Bronchial epithelial cell (primary cell): ENCODE data around the gene GRIP1. TPM values are rescaled to one million over a fixed set of nuclear protein-coding genes. Genes with fewer than 3 reads are reported as not detected.
A peak's percentile ranks its signal among the peaks of the same experiment; 100 is the strongest.

Experiments used
- DNase-seq: peaks from one replicate; pipeline ENCODE4 v3.0.0-alpha.2; 2010; ENCODE audit warnings: low read depth
- FAIRE-seq: peaks from 2 replicates; lab custom pipeline; 2011; peaks lifted over from hg19 to GRCh38; lab: Jason Lieb, UNC
- H3K27me3 ChIP-seq: 2 replicates; pipeline ENCODE4 v1.5.1; 2011; ENCODE audit warnings: low read length; ENCODE audit not compliant: control insufficient read depth, insufficient read depth
- H3K36me3 ChIP-seq: 2 replicates; pipeline ENCODE4 v1.5.1; 2011; ENCODE audit warnings: low read length; ENCODE audit not compliant: control insufficient read depth, insufficient read depth
- H3K4me3 ChIP-seq: 2 replicates; pipeline ENCODE4 v1.5.1; 2011; ENCODE audit warnings: mild to moderate bottlenecking, low read depth, low read length, control low read depth
- CTCF ChIP-seq: IDR thresholded peaks from 2 replicates; pipeline ENCODE4 v1.5.1; 2011; ENCODE audit warnings: mild to moderate bottlenecking, moderate library complexity, low read length, control low read depth, inconsistent platforms; ENCODE audit not compliant: insufficient read depth, severe bottlenecking
- total RNA-seq: library from RNA; depleted of rRNA; stranded (reverse); fragments of >200 nt; gene quantifications from 2 replicates; pipeline ENCODE4 v1.2.1, GENCODE V29; 2014

The GRIP1 gene
- total RNA-seq, 1 donor from 2014 or later, result 3.9 TPM

GRCh38 chr12:66719862-66720261 lies 41.0 kb upstream of the GRIP1 start:
- no peak for FAIRE-seq
- Histone ChIP-seq H3K36me3 (no peaks in the 10 kb centered on the region), H3K27me3 (peaks cover 1% of the 10 kb centered on the region), H3K4me3 (no peak overlapping the region)
- no peak for TF ChIP-seq CTCF
- no peak for DNase-seq

- Histone ChIP-seq H3K4me3 (no peak overlapping the region), H3K36me3 (no peaks in the 10 kb centered on the region), H3K27me3 (peaks cover 1% of the 10 kb centered on the region)
- DNase-seq, result peak; percentile 11
- FAIRE-seq, result no peak
- no peak for TF ChIP-seq CTCF
These were observed 38.3 kb upstream of the GRIP1 start for GRCh38 chr12:66717036-66717673.

GRCh38 chr12:66716522-66716921 lies 37.6 kb upstream of the GRIP1 start:
- H3K36me3 ChIP-seq, result no peaks in the 10 kb centered on the region
- TF ChIP-seq CTCF, result no peak
- H3K27me3 ChIP-seq, result no peaks in the 10 kb centered on the region
- no peak overlapping the region for H3K4me3 ChIP-seq
- no peak for DNase-seq
- no peak for FAIRE-seq

GRCh38 chr12:66714709-66715108 lies 35.8 kb upstream of the GRIP1 start:
- Histone ChIP-seq H3K27me3 (no peaks in the 10 kb centered on the region), H3K36me3 (no peaks in the 10 kb centered on the region), H3K4me3 (no peak overlapping the region)
- no peak for FAIRE-seq
- DNase-seq, result no peak
- no peak for TF ChIP-seq CTCF

- H3K27me3 ChIP-seq, result no peaks in the 10 kb centered on the region
- FAIRE-seq (no peak), DNase-seq (no peak)
- no peak for TF ChIP-seq CTCF
- no peak overlapping the region for H3K4me3 ChIP-seq
- H3K36me3 ChIP-seq, result no peaks in the 10 kb centered on the region
These were observed 35.1 kb upstream of the GRIP1 start for GRCh38 chr12:66713984-66714383.

GRCh38 chr12:66709893-66710292 lies 31.0 kb upstream of the GRIP1 start:
- FAIRE-seq (no peak), DNase-seq (no peak)
- H3K36me3 ChIP-seq, result no peaks in the 10 kb centered on the region
- H3K4me3 ChIP-seq, result no peak overlapping the region
- H3K27me3 ChIP-seq, result no peaks in the 10 kb centered on the region
- no peak for TF ChIP-seq CTCF
